HepG2 (cell line): ENCODE results near the gene RASAL3. TPM values are rescaled to one million over a fixed set of nuclear protein-coding genes. Genes with fewer than 3 reads are reported as not detected.

Experiments used
- EZH2 ChIP-seq: conservative IDR thresholded peaks from 2 replicates; pipeline ENCODE4 v1.6.1; 2012; ENCODE audit warnings: mild to moderate bottlenecking, low read depth, low read length, moderate library complexity
- HDAC1 ChIP-seq: sonication (generic); formaldehyde crosslinking; IDR thresholded peaks from 2 replicates; pipeline ENCODE4 v1.5.1; 2020; ENCODE audit warnings: mild to moderate bottlenecking, missing genetic modification reagents
- MAFG ChIP-seq: sonication (generic); formaldehyde crosslinking; IDR thresholded peaks from 2 replicates; pipeline ENCODE4 v1.5.1; 2020; ENCODE audit warnings: mild to moderate bottlenecking, missing genetic modification reagents
- MATR3 ChIP-seq: sonication (generic); formaldehyde crosslinking; IDR thresholded peaks from 2 replicates; pipeline ENCODE4 v1.4.0; 2020; ENCODE audit warnings: missing genetic modification reagents
- NCOA2 ChIP-seq: sonication (generic); formaldehyde crosslinking; IDR thresholded peaks from 2 replicates; pipeline ENCODE4 v1.8.0; 2022; ENCODE audit warnings: inconsistent platforms
- NR2C2 ChIP-seq: sonication (generic); formaldehyde crosslinking; IDR thresholded peaks from 2 replicates; pipeline ENCODE4 v1.4.0; 2020; ENCODE audit warnings: missing genetic modification reagents, mild to moderate bottlenecking, moderate library complexity, borderline replicate concordance
- PHB2 ChIP-seq: fragments of 450-650 bp; IDR thresholded peaks from 2 replicates; pipeline ENCODE4 v1.6.1; 2018; ENCODE audit not compliant: partially characterized antibody
- PLRG1 ChIP-seq: fragments of 450-650 bp; conservative IDR thresholded peaks from 2 replicates; pipeline ENCODE4 v1.6.1; 2016
- RXRA ChIP-seq: sonication (generic); formaldehyde crosslinking; IDR thresholded peaks from 2 replicates; pipeline ENCODE4 v1.5.1; 2020; ENCODE audit warnings: missing genetic modification reagents
- SP1 ChIP-seq, 2 experiments: fragments of 450-650 bp in 1 of 2; sonication (generic) in 1 of 2; formaldehyde crosslinking in 1 of 2; IDR thresholded peaks; 2 replicates each; pipeline versions ENCODE4 v1.4.0 to v1.6.1; 2016 to 2020; ENCODE audit warnings: missing genetic modification reagents in 1 of 2
- YY1 ChIP-seq: IDR thresholded peaks from 2 replicates; pipeline ENCODE4 v1.6.1; 2011; ENCODE audit warnings: low read length, low read depth, moderate library complexity, mild to moderate bottlenecking; ENCODE audit not compliant: insufficient read depth, insufficient replicate concordance
- ZEB1 ChIP-seq: IDR thresholded peaks from 2 replicates; pipeline ENCODE4 v1.6.1; 2012; ENCODE audit warnings: mild to moderate bottlenecking, low read depth, inconsistent platforms; ENCODE audit not compliant: insufficient replicate concordance
- ZMYM4 ChIP-seq: sonication (generic); formaldehyde crosslinking; IDR thresholded peaks from 2 replicates; pipeline ENCODE4 v1.8.1; 2023; ENCODE audit warnings: mild to moderate bottlenecking, missing genetic modification reagents
- ZNF44 ChIP-seq: sonication (generic); formaldehyde crosslinking; IDR thresholded peaks from 2 replicates; pipeline ENCODE4 v1.5.1; 2020; ENCODE audit warnings: mild to moderate bottlenecking, missing genetic modification reagents
- ZNF446 ChIP-seq: sonication (generic); formaldehyde crosslinking; IDR thresholded peaks from 2 replicates; pipeline ENCODE4 v1.5.0; 2020; ENCODE audit warnings: mild to moderate bottlenecking, missing genetic modification reagents
- polyA plus RNA-seq, 8 experiments: library from polyadenylated mRNA; depleted of rRNA in 3 of 8; stranded (reverse) in 7 of 8; unstranded in 1 of 8; fragments of >200 nt; fragmentation: Illumina TruSeq in 4 of 8; extraction: Trizol in 4 of 8; gene quantifications; 2 replicates each; pipeline versions ENCODE4 v1.2.1 to v1.2.3, GENCODE V29; 2011 to 2016; ENCODE audit warnings: low read depth in 4 of 8, missing spikeins in 1 of 8, mixed read lengths in 1 of 8; ENCODE audit not compliant: insufficient read depth in 1 of 8
- total RNA-seq, 5 experiments: library from RNA; depleted of rRNA; stranded (reverse); fragments of >200 nt; fragmentation: Illumina TruSeq; extraction: Trizol; gene quantifications; 2 replicates each; pipeline ENCODE4 v1.2.3, GENCODE V29; 2016; ENCODE audit warnings: low read depth in 1 of 5
- TF ChIP-seq, protein P1 (sequence below): IDR thresholded peaks from 2 replicates; pipeline ENCODE4 v1.6.1; 2016; ENCODE audit warnings: mild to moderate bottlenecking
- TF ChIP-seq, protein P2 (sequence below): sonication (generic); formaldehyde crosslinking; IDR thresholded peaks from 2 replicates; pipeline ENCODE4 v1.9.0; 2021; ENCODE audit warnings: missing genetic modification reagents, borderline replicate concordance
- TF ChIP-seq, protein P3 (sequence below): sonication (generic); formaldehyde crosslinking; IDR thresholded peaks from 2 replicates; pipeline ENCODE4 v1.4.0; 2020; ENCODE audit warnings: missing genetic modification reagents
- TF ChIP-seq, protein P4 (sequence below): IDR thresholded peaks from 2 replicates; pipeline ENCODE4 v1.6.1; 2012; ENCODE audit warnings: low read length, improper control_type of control experiment

RASAL3 gene
- total and polyA plus RNA-seq, 2 of the 13 experiments (the other 11 are each of a cell fraction or from before 2014, with no cell fraction given) = not detected

DNA sequence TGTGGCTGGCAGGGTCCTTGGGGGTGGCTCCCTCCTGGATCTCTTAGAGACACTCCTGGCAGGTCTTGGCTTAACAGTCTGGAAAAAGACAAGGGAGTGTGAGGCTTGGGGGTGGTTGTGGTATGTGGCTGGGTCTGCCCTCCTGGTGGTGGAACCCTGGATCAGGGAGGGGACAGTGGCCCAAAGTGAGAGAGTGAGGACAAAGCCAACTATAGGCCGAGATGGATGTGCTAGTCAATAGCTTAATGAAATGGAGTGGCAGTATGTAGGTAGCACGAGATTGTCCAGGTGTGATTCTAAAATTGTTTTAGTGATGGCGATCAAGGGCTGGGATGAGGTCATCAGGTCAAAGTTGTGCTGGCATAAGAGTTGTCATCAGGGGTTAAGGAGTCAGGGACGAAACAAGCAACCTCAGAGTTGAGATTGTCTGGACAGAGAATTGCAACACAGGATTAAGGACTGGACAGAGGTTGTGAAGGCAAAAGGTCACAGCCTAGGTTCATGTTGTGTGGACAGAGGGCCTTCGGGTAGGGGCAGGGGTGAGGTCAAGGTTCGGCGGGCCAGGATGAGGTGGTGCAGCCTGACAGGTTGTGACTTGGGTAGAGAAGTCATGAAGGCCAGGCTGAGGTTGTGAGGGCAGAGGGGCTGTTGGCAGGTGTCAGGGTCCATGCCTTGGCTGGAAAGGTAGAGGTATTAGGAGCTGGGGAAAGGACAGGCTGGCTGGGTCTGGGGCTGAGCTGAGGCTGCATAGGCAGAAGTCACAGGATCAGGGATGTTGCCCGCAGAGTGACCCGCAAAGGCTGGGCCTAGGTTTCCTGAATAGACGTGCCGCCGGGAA lies 4.5 kb upstream of the RASAL3 start (continued):
- no peak for TF ChIP-seq EZH2
- no peak for TF ChIP-seq YY1
- no peak for TF ChIP-seq PHB2
- TF ChIP-seq, protein P1, sequence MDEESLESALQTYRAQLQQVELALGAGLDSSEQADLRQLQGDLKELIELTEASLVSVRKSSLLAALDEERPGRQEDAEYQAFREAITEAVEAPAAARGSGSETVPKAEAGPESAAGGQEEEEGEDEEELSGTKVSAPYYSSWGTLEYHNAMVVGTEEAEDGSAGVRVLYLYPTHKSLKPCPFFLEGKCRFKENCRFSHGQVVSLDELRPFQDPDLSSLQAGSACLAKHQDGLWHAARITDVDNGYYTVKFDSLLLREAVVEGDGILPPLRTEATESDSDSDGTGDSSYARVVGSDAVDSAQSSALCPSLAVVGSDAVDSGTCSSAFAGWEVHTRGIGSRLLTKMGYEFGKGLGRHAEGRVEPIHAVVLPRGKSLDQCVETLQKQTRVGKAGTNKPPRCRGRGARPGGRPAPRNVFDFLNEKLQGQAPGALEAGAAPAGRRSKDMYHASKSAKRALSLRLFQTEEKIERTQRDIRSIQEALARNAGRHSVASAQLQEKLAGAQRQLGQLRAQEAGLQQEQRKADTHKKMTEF (CRISPR knock-in tag) = no peak
- TF ChIP-seq HDAC1 (CRISPR knock-in tag) = peak; percentile 64; the same call in 1 of the 2 replicates
- peak; percentile 91 for TF ChIP-seq RXRA (CRISPR knock-in tag)
- TF ChIP-seq, protein P2, sequence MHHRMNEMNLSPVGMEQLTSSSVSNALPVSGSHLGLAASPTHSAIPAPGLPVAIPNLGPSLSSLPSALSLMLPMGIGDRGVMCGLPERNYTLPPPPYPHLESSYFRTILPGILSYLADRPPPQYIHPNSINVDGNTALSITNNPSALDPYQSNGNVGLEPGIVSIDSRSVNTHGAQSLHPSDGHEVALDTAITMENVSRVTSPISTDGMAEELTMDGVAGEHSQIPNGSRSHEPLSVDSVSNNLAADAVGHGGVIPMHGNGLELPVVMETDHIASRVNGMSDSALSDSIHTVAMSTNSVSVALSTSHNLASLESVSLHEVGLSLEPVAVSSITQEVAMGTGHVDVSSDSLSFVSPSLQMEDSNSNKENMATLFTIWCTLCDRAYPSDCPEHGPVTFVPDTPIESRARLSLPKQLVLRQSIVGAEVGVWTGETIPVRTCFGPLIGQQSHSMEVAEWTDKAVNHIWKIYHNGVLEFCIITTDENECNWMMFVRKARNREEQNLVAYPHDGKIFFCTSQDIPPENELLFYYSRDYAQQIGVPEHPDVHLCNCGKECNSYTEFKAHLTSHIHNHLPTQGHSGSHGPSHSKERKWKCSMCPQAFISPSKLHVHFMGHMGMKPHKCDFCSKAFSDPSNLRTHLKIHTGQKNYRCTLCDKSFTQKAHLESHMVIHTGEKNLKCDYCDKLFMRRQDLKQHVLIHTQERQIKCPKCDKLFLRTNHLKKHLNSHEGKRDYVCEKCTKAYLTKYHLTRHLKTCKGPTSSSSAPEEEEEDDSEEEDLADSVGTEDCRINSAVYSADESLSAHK (CRISPR knock-in tag) = no peak
- no peak for TF ChIP-seq PLRG1
- peak; percentile 38; the same call in 1 of the 2 replicates for TF ChIP-seq NCOA2 (CRISPR knock-in tag)
- TF ChIP-seq, protein P3, sequence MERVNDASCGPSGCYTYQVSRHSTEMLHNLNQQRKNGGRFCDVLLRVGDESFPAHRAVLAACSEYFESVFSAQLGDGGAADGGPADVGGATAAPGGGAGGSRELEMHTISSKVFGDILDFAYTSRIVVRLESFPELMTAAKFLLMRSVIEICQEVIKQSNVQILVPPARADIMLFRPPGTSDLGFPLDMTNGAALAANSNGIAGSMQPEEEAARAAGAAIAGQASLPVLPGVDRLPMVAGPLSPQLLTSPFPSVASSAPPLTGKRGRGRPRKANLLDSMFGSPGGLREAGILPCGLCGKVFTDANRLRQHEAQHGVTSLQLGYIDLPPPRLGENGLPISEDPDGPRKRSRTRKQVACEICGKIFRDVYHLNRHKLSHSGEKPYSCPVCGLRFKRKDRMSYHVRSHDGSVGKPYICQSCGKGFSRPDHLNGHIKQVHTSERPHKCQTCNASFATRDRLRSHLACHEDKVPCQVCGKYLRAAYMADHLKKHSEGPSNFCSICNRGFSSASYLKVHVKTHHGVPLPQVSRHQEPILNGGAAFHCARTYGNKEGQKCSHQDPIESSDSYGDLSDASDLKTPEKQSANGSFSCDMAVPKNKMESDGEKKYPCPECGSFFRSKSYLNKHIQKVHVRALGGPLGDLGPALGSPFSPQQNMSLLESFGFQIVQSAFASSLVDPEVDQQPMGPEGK (CRISPR knock-in tag) = peak; percentile 16; the same call in 1 of the 2 replicates
- TF ChIP-seq, protein P4, sequence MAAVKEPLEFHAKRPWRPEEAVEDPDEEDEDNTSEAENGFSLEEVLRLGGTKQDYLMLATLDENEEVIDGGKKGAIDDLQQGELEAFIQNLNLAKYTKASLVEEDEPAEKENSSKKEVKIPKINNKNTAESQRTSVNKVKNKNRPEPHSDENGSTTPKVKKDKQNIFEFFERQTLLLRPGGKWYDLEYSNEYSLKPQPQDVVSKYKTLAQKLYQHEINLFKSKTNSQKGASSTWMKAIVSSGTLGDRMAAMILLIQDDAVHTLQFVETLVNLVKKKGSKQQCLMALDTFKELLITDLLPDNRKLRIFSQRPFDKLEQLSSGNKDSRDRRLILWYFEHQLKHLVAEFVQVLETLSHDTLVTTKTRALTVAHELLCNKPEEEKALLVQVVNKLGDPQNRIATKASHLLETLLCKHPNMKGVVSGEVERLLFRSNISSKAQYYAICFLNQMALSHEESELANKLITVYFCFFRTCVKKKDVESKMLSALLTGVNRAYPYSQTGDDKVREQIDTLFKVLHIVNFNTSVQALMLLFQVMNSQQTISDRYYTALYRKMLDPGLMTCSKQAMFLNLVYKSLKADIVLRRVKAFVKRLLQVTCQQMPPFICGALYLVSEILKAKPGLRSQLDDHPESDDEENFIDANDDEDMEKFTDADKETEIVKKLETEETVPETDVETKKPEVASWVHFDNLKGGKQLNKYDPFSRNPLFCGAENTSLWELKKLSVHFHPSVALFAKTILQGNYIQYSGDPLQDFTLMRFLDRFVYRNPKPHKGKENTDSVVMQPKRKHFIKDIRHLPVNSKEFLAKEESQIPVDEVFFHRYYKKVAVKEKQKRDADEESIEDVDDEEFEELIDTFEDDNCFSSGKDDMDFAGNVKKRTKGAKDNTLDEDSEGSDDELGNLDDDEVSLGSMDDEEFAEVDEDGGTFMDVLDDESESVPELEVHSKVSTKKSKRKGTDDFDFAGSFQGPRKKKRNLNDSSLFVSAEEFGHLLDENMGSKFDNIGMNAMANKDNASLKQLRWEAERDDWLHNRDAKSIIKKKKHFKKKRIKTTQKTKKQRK = no peak
- no peak for TF ChIP-seq ZNF446 (CRISPR knock-in tag)
- TF ChIP-seq ZEB1 = no peak
- no peak for TF ChIP-seq SP1 (IDR thresholded peaks at IDR 0.05)
- TF ChIP-seq SP1 (CRISPR knock-in tag; IDR thresholded peaks at IDR 0.05) = no peak
- TF ChIP-seq MAFG (CRISPR knock-in tag) = no peak
- TF ChIP-seq ZNF44 = no peak
- TF ChIP-seq ZMYM4 (CRISPR knock-in tag) = peak; percentile 46
- peak; percentile 92 for TF ChIP-seq NR2C2 (CRISPR knock-in tag)
- no peak for TF ChIP-seq MATR3 (CRISPR knock-in tag)
